Measurements from ENCODE around the gene ETNK2. TPM values are rescaled to one million over a fixed set of nuclear protein-coding genes. Genes with fewer than 3 reads are reported as not detected.

The ETNK2 gene
- total RNA-seq, 2 experiments from 2014 or later, result 1.9 TPM; not detected in 1

GRCh38 chr1:204093781-204094180 is 58.1 kb downstream of the ETNK2 start:
- no peak for DNase-seq (ENCODE audit: low spot score)
- POLR2A ChIA-PET, result interaction anchor here (0.6 kb wide), 1 partner anchor 183 kb away, joined by 3 read pairs; no protein-coding TSS in a partner anchor
- TF ChIP-seq EZH2phosphoT487 (IDR thresholded peaks at IDR 0.05; ENCODE audit: borderline replicate concordance, low read depth, low read length), result no peak
- no peak for TF ChIP-seq CTCF (conservative IDR thresholded peaks at IDR 0.05; ENCODE audit: low read length)
- no TSS peak for BruUV-seq (replicated peaks)
- Histone ChIP-seq H3K9me2 (ENCODE audit: insufficient read depth, low read length) (no peaks in the 10 kb centered on the region), H4K20me1 (ENCODE audit: insufficient read depth, low read length) (no peaks in the 10 kb centered on the region), H3K4me1 (ENCODE audit: insufficient read depth, low read length, poor library complexity, severe bottlenecking) (no peaks in the 10 kb centered on the region), H3K79me2 (ENCODE audit: insufficient read depth, low read depth, low read length) (no peaks in the 10 kb centered on the region), H2AFZ (ENCODE audit: low read length) (no peak overlapping the region), H3K9me3 (ENCODE audit: low read length) (no peaks in the 10 kb centered on the region), H3K36me3 (ENCODE audit: insufficient read depth, low read length) (no peaks in the 10 kb centered on the region), H3K27ac (ENCODE audit: low read depth, low read length, poor library complexity, severe bottlenecking) (no peak overlapping the region), H3K4me2 (ENCODE audit: low read length) (no peak overlapping the region), H3K4me3 (ENCODE audit: low read depth, low read length, poor library complexity, severe bottlenecking) (no peak overlapping the region)
- intact Hi-C loops (cut with micrococcal nuclease; ENCODE audit: unreplicated experiment), result no loop called here
- CTCF ChIA-PET (ENCODE audit: unreplicated experiment), result no interaction called here

GRCh38 chr1:204093421-204093717 is 58.5 kb downstream of the ETNK2 start:
- H3K4me2 ChIP-seq (ENCODE audit: low read length), result no peak overlapping the region
- ChIA-PET CTCF (ENCODE audit: unreplicated experiment) (no interaction called here), POLR2A (interaction anchor here (0.6 kb wide), 1 partner anchor 183 kb away, joined by 3 read pairs; no protein-coding TSS in a partner anchor)
- BruUV-seq (replicated peaks), result no TSS peak
- no peak overlapping the region for H3K4me3 ChIP-seq (ENCODE audit: low read depth, low read length, poor library complexity, severe bottlenecking)
- H2AFZ ChIP-seq (ENCODE audit: low read length), result no peak overlapping the region
- H3K4me1 ChIP-seq (ENCODE audit: insufficient read depth, low read length, poor library complexity, severe bottlenecking), result no peaks in the 10 kb centered on the region
- DNase-seq (ENCODE audit: low spot score), result no peak
- TF ChIP-seq CTCF (conservative IDR thresholded peaks at IDR 0.05; ENCODE audit: low read length) (no peak), EZH2phosphoT487 (IDR thresholded peaks at IDR 0.05; ENCODE audit: borderline replicate concordance, low read depth, low read length) (no peak)
- H3K9me3 ChIP-seq (ENCODE audit: low read length), result no peaks in the 10 kb centered on the region
- H4K20me1 ChIP-seq (ENCODE audit: insufficient read depth, low read length), result no peaks in the 10 kb centered on the region
- H3K27ac ChIP-seq (ENCODE audit: low read depth, low read length, poor library complexity, severe bottlenecking), result no peak overlapping the region
- H3K36me3 ChIP-seq (ENCODE audit: insufficient read depth, low read length), result no peaks in the 10 kb centered on the region
- H3K79me2 ChIP-seq (ENCODE audit: insufficient read depth, low read depth, low read length), result no peaks in the 10 kb centered on the region
- intact Hi-C loops (cut with micrococcal nuclease; ENCODE audit: unreplicated experiment), result no loop called here
- H3K9me2 ChIP-seq (ENCODE audit: insufficient read depth, low read length), result no peaks in the 10 kb centered on the region

- no peaks in the 10 kb centered on the region for H3K36me3 ChIP-seq (ENCODE audit: insufficient read depth, low read length)
- no TSS peak for BruUV-seq (replicated peaks)
- no peaks in the 10 kb centered on the region for H3K79me2 ChIP-seq (ENCODE audit: insufficient read depth, low read depth, low read length)
- TF ChIP-seq EZH2phosphoT487 (IDR thresholded peaks at IDR 0.05; ENCODE audit: borderline replicate concordance, low read depth, low read length), result no peak
- no peak for TF ChIP-seq CTCF (conservative IDR thresholded peaks at IDR 0.05; ENCODE audit: low read length)
- H3K4me3 ChIP-seq (ENCODE audit: low read depth, low read length, poor library complexity, severe bottlenecking), result no peak overlapping the region
- H3K9me3 ChIP-seq (ENCODE audit: low read length), result no peaks in the 10 kb centered on the region
- no peaks in the 10 kb centered on the region for H3K9me2 ChIP-seq (ENCODE audit: insufficient read depth, low read length)
- CTCF ChIA-PET (ENCODE audit: unreplicated experiment), result no interaction called here
- POLR2A ChIA-PET, result interaction anchor here (0.6 kb wide), 1 partner anchor 182 kb away, joined by 3 read pairs; no protein-coding TSS in a partner anchor
- intact Hi-C loops (cut with micrococcal nuclease; ENCODE audit: unreplicated experiment), result no loop called here
- H4K20me1 ChIP-seq (ENCODE audit: insufficient read depth, low read length), result no peaks in the 10 kb centered on the region
- H3K27ac ChIP-seq (ENCODE audit: low read depth, low read length, poor library complexity, severe bottlenecking), result no peak overlapping the region
- no peak overlapping the region for H2AFZ ChIP-seq (ENCODE audit: low read length)
- H3K4me2 ChIP-seq (ENCODE audit: low read length), result no peak overlapping the region
- no peak for DNase-seq (ENCODE audit: low spot score)
- no peaks in the 10 kb centered on the region for H3K4me1 ChIP-seq (ENCODE audit: insufficient read depth, low read length, poor library complexity, severe bottlenecking)
Observed at GRCh38 chr1:204092632-204093420, 59.0 kb downstream of the ETNK2 start.

All from OCI-LY7 (cell line).